ENCODE data around the gene CHRNB2.

Gene CHRNB2

GRCh38 chr1:154579374-154579773 is 11.8 kb downstream of the CHRNB2 start:
- DNase-seq (ENCODE audit: low read depth), result no peak

- DNase-seq (ENCODE audit: low read depth), result no peak
Observed at GRCh38 chr1:154581766-154582165, 14.2 kb downstream of the CHRNB2 start.

- no peak for DNase-seq (ENCODE audit: low read depth)
Observed at GRCh38 chr1:154582885-154583284, 15.3 kb downstream of the CHRNB2 start.

GRCh38 chr1:154583773-154584172 is 16.2 kb downstream of the CHRNB2 start:
- DNase-seq (ENCODE audit: low read depth), result no peak

GRCh38 chr1:154584267-154584994 is 16.9 kb downstream of the CHRNB2 start:
- DNase-seq (ENCODE audit: low read depth), result no peak

GRCh38 chr1:154586231-154586630 is 18.7 kb downstream of the CHRNB2 start:
- DNase-seq (ENCODE audit: low read depth), result no peak

GRCh38 chr1:154586641-154587040 is 19.1 kb downstream of the CHRNB2 start:
- no peak for DNase-seq (ENCODE audit: low read depth)

- no peak for DNase-seq (ENCODE audit: low read depth)
Observed at GRCh38 chr1:154589780-154590179, 22.2 kb downstream of the CHRNB2 start.

- no peak for DNase-seq (ENCODE audit: low read depth)
Observed at GRCh38 chr1:154590756-154591155, 23.2 kb downstream of the CHRNB2 start.

- DNase-seq (ENCODE audit: low read depth), result no peak
Observed at GRCh38 chr1:154591206-154591605, 23.6 kb downstream of the CHRNB2 start.

- DNase-seq (ENCODE audit: low read depth), result no peak
Observed at GRCh38 chr1:154593390-154593789, 25.8 kb downstream of the CHRNB2 start.

GRCh38 chr1:154594811-154595210 is 27.2 kb downstream of the CHRNB2 start:
- DNase-seq (ENCODE audit: low read depth), result no peak

- no peak for DNase-seq (ENCODE audit: low read depth)
Observed at GRCh38 chr1:154595621-154596020, 28.0 kb downstream of the CHRNB2 start.

GRCh38 chr1:154598871-154599635 is 31.5 kb downstream of the CHRNB2 start:
- DNase-seq (ENCODE audit: low read depth), result no peak

- DNase-seq (ENCODE audit: low read depth), result no peak
Observed at GRCh38 chr1:154599658-154600057, 32.1 kb downstream of the CHRNB2 start.

- no peak for DNase-seq (ENCODE audit: low read depth)
Observed at GRCh38 chr1:154603317-154603716, 35.7 kb downstream of the CHRNB2 start.

GRCh38 chr1:154605534-154605933 is 38.0 kb downstream of the CHRNB2 start:
- no peak for DNase-seq (ENCODE audit: low read depth)

GRCh38 chr1:154607106-154607608 is 39.6 kb downstream of the CHRNB2 start:
- no peak for DNase-seq (ENCODE audit: low read depth)

GRCh38 chr1:154607609-154608396 is 40.2 kb downstream of the CHRNB2 start, which contains the start of gene ADAR:
Gene ADAR, minus strand, starts transcription at chr1:154608186. Its CDS starts 180 bp downstream, at chr1:154608006.
- peak; percentile 84 for DNase-seq (ENCODE audit: low read depth)

- DNase-seq (ENCODE audit: low read depth), result peak; percentile 9
Observed at GRCh38 chr1:154608397-154609270, 41.1 kb downstream of the CHRNB2 start.

Measured in T follicular helper cell (primary cell).